ENCODE measurements around the gene ZBTB8B.
"Not testable (repeated sequence)": the region's sequence is repeated elsewhere in the genome, so short reads cannot be mapped to it uniquely, and the experiment has no call there.

Gene ZBTB8B

GRCh38 chr1:32470991-32471694, 6.3 kb downstream of the ZBTB8B start:
- DNase-seq = no peak

DNA sequence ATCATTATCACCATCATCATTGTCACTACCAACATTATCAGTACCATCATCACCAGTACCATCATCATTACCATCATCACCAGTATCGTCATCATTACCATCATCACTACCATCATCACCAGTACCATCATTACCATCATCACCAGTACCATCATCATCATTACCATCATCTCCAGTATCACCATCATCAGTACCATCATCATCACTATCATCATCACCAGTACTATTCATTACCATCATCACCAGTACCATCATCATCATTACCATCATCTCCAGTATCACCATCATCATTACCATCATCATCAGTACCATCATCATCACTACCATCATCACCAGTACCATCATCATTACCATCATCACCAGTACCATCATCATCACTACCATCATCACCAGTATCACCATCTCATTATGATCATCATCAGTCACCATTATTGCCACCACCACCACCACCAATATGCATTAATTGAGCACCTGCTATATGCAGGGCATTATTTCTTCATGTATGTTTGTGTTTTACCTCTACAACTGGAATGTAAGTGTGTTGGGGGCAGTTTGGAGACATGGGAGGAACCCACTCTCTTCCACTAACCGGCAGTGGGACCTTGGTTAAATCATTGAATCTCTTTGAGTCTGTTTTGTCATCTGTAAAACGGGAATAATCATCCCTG, 7.0 kb downstream of the ZBTB8B start:
- DNase-seq = no peak

- DNase-seq = not testable (repeated sequence)
These were observed 8.1 kb downstream of the ZBTB8B start for GRCh38 chr1:32472966-32473365.

DNA sequence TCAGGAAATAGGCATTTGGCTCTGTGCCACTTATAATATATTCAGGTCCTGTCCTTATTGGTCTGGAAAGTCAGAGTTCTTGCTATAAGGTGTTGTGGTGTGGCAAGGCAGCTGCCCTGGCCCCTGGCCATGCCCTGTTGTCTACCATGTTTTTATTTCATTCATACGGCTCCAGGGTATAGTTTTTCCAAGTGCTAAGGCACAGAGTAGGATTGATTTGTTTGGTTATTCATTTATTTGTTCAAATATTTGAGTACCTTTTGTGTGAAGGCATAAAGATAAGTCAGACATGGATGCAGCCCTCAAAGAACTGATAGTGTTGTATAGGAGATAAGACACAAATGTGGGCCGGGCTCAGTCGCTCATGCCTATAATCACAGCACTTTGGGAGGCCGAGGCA, 10.1 kb downstream of the ZBTB8B start:
- DNase-seq = no peak

- DNase-seq = no peak
These were observed 15.1 kb downstream of the ZBTB8B start for GRCh38 chr1:32480003-32480402.

- no peak for DNase-seq
These were observed 15.9 kb downstream of the ZBTB8B start for GRCh38 chr1:32480761-32481160.

DNA sequence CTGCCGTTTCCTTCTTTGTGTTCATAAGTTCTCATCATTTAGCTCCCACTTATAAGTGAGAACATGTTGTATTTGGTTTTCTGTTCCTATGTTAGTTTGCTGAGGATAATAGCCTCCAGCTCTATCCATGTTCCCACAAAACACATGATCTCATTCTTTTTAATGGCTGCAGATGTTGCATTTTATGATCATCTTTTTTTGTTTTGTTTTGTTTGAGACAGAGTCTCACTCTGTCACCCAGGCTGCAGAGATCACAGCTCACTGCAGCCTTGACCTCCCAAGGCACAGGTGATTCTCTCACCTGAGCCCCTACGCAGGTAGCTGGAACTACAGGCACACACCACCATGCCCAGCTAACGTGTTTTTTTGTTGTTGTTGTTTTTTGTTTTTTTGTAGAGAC, 16.9 kb downstream of the ZBTB8B start:
- DNase-seq = not testable (repeated sequence)

GRCh38 chr1:32485554-32486255, 20.8 kb downstream of the ZBTB8B start:
- no peak for DNase-seq

DNA sequence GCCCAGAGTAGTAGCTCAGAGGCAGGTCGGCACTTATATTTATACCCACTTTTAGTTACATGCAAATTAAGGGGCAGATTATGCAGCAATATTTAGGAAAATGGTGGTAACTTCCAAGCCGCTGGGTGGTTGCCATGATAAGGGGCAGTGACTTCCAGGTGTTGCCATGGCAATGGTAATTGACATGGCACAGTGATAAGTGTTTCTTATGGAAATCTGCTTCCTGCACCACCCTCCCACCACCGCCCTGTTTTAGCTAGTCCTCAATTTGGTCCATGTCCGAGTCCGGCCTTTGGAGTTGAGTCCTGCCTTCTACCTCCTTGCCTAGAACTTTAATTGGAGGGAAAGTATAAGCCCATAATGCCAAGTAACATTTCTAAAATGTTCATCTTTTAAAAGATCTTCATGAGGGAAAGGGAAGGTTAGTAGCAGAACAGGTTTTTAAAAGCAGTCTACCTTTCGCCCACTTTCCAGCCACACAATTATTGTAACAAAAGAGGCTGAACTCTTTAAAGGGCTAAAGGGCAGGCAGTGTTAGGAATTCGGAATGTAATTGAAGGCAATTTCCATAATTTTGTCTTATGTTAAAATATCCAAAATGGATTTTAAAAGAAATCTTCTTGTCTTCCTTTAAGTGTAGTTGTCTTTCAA, 21.7 kb downstream of the ZBTB8B start:
- no peak for DNase-seq

- DNase-seq = no peak
These were observed 22.3 kb downstream of the ZBTB8B start for GRCh38 chr1:32487182-32487581.

GRCh38 chr1:32489774-32490454, 25.0 kb downstream of the ZBTB8B start:
- DNase-seq = no peak

DNA sequence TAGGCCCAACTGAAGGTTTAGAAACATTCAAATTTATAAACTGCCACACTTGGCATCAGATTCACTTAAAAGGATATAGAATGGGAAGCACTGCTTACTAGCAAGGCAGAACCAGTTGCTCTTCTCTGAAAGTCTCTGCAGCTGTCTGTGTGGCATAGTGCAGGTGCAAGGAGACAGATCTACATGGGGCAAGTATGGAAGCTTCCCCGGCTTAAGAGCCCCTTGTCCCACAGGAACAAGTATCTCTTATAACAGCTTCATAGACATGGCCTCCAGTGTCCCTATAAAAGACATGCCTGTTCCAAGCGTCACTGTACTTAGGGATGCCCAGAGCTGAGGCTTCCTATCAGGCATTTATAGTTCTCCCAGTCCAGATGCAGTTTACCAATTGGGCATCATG, 26.5 kb downstream of the ZBTB8B start:
- no peak for DNase-seq

- DNase-seq = no peak
These were observed 29.3 kb downstream of the ZBTB8B start for GRCh38 chr1:32494196-32494595.

DNA sequence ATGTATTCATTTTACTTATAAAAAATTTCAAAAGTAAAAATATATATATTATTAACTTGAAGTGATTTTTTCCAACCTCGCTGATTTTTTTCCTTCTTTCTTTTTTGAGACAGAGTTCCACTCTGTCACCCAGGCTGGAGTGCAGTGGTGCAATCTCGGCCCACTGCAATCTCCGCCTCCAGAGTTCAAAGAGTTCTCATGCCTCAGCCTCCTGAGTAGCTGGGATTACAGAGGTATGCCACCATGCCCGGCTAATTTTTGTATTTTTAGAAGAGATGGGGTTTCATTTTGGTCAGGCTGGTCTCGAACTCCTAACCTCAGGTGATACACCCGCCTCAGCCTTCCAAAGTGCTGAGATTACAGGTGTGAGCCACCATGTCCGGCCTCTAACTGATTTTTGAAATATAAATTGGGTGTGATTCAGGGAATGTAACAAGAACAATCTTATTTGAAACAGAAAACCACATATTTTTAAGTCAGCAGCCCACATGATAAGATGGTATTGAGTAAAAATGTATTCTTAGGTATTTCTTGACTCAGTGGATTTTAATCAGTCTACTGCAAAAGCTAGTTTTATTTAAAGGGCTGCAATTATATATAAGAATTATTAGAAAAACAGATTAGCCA, 30.0 kb downstream of the ZBTB8B start:
- DNase-seq = no peak

- DNase-seq = no peak
These were observed 31.3 kb downstream of the ZBTB8B start for GRCh38 chr1:32496127-32496526.

DNA sequence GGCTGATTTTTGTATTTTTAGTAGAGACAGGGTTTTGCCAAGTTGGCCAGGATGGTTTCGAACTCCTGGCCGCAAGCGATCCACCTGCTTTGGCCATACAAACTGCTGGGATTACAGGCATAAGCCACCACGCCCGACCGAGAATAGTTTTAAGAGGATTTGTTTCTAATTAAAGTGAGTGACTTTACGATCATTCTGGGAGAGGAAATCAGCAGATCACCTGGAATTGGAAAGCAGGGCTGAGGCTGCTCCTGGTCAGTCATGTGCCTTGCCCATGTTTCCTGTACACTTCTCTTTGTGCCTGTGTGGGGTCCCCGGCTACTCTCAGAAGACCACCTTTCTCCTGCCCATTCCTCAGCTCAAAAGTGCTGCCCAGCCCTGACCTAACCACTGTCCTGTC, 33.9 kb downstream of the ZBTB8B start:
- DNase-seq = no peak

DNA sequence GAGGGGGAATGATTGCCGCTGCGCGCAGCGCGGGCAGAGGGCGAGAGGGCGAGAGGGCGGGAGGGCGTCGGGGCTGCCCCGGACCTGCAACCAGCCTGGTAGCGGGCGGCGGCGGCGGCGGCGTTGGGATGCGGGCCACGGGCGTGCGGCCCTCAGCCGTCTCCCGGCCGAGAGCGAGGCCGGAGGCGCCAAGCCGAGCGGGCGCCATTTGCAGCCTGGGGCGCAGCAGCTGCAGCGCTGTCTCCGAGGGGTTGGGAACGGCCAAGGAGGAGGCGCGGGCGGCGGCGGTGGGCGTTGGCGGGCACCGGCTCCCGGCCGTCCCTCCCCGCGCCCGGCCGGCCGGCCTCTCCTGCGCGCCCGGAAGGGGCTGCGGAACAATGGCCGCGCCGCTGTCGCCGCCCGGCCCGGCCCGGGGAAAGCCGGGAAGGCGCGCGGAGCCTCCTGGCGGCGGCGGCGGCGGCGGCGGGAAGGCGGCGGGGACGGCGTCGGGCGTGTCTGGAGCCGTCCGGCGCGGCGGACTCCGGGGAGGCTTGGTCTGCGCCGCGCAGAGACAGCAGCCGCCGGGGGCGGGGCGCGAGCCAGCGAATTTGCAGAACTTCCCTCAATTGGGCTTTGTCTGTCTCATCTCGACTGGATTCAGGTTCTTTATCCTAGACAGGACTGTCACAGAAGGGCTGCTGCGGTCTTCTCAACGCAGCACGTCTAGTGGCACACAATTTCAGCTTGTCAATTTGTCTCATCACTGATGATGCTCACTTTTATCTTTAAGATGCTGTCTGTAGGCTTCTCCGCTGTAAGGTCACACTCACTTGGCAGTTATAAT, 35.7 kb downstream of the ZBTB8B start:
- DNase-seq = peak; percentile 6

DNA sequence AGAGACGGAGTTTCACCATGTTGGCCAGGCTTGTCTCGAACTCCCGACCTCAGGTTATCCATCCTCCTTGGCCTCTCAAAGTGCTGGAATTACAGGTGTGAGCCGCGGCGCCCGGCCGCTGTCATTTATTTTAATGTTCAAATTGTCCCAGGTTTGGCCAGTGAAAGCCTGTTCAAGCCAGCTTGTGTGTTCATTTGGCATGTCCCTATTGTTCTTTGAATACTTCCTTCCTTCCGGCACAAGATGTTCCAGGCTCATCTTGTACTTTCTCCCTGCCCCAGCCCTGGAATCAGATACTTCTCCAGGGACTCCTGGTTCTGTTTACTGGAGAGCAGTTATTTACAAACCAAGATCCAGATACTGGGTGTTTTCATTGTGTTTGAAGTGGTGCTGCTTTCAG, 37.0 kb downstream of the ZBTB8B start:
- DNase-seq = no peak

GRCh38 chr1:32503153-32503552, 38.3 kb downstream of the ZBTB8B start:
- DNase-seq = no peak

DNA sequence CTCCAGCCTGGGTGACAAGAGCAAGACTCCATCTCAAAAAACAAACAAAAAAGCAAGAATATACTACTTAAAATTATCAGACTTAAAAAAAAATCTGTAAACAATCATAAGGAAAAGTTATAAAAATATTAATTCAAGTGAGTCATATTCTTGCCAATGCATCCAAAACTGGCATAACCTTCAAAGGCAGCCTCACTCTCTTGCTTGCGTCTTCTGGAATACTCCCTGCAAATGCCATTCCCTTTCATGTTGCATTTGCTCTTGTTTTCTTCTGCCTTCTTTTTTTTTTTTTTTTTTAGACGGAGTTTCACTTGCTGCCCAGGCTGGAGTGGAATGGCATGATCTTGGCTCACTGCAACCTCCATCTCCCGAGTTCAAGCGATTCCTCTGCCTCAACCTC, 42.1 kb downstream of the ZBTB8B start:
- no peak for DNase-seq

- DNase-seq = no peak
These were observed 43.9 kb downstream of the ZBTB8B start for GRCh38 chr1:32508761-32509160.

- DNase-seq = no peak
These were observed 45.1 kb downstream of the ZBTB8B start for GRCh38 chr1:32509939-32510338.
